B cell (primary cell): Measurements from ENCODE around the gene HTT. TPM values are rescaled to one million over a fixed set of nuclear protein-coding genes. Genes with fewer than 3 reads are reported as not detected.
"Not testable (repeated sequence)": the region's sequence is repeated elsewhere in the genome, so short reads cannot be mapped to it uniquely, and the experiment has no call there.

Source experiments
- ATAC-seq: fragments of 200-7000 bp; cut with Tn5 transposase; one replicate; pipeline ENCODE4 v1.10.0; 2021; ENCODE audit warnings: low read depth, mild to moderate bottlenecking, moderate number of reproducible peaks, moderate library complexity
- CTCF ChIA-PET: fragments of 350-600 bp; sonication (Branson Sonifier 250); formaldehyde crosslinking; loops from one replicate; lab custom pipeline; 2021; ENCODE audit warnings: antibody characterized with exemption, inconsistent platforms; lab: Charles Lee
- POLR2A ChIA-PET: fragments of 350-600 bp; sonication (Branson Sonifier 250); formaldehyde crosslinking; loops from one replicate; lab custom pipeline; 2021; ENCODE audit warnings: antibody characterized with exemption; lab: Charles Lee
- DNase-seq: peaks from one replicate; pipeline ENCODE4 v3.0.0; 2013
- H2AFZ ChIP-seq: 2 replicates; pipeline ENCODE4 v1.6.1; 2012; ENCODE audit warnings: mild to moderate bottlenecking, low read depth, low read length; ENCODE audit not compliant: insufficient read depth, poor library complexity, severe bottlenecking
- H3K27ac ChIP-seq, 2 donors: 1 replicate in 1 of 2; 2 replicates in 1 of 2; pipeline ENCODE4 v1.5.1; 2012 to 2013; ENCODE audit warnings: low read length in 2 of 2, mild to moderate bottlenecking in 2 of 2, moderate library complexity in 1 of 2
- H3K27me3 ChIP-seq, 4 experiments: fragments of 200-600 bp in 1 of 4; sonication (generic) in 1 of 4; replicated peaks in 1 of 4; 1 replicate in 2 of 4; 2 replicates in 2 of 4; pipeline versions ENCODE4 v1.6.1 to v1.7.0; 2013 to 2016; ENCODE audit warnings: low read length in 3 of 4, mild to moderate bottlenecking in 2 of 4, mixed read lengths in 1 of 4, moderate library complexity in 1 of 4; ENCODE audit not compliant: insufficient read depth in 4 of 4, control insufficient read depth in 3 of 4; ENCODE audit errors: control extremely low read depth in 1 of 4
- H3K36me3 ChIP-seq, 2 experiments: replicated peaks in 1 of 2; 1 replicate in 1 of 2; 2 replicates in 1 of 2; pipeline versions ENCODE4 v1.6.1 to v1.7.1; 2013; ENCODE audit warnings: low read length in 1 of 2; ENCODE audit not compliant: insufficient read depth in 2 of 2, control insufficient read depth in 1 of 2; ENCODE audit errors: control extremely low read depth in 1 of 2, extremely low read depth in 1 of 2
- H3K4me1 ChIP-seq, 2 donors: fragments of 200-600 bp in 1 of 2; sonication (generic) in 1 of 2; 1 replicate in 1 of 2; 2 replicates in 1 of 2; pipeline versions ENCODE4 v1.5.1 to v1.6.1; 2013 to 2017; ENCODE audit warnings: low read length in 2 of 2; ENCODE audit not compliant: control insufficient read depth in 2 of 2, insufficient read depth in 2 of 2
- H3K4me2 ChIP-seq: replicated peaks from 2 replicates; pipeline ENCODE3; 2012; ENCODE audit warnings: mild to moderate bottlenecking, low read depth, low read length; ENCODE audit not compliant: poor library complexity, severe bottlenecking
- H3K4me3 ChIP-seq, 5 experiments: fragments of 200-600 bp in 1 of 5; sonication (generic) in 1 of 5; 1 replicate in 3 of 5; 2 replicates in 2 of 5; pipeline versions ENCODE4 v1.5.1 to v1.7.0; 2011 to 2016; ENCODE audit warnings: low read length in 4 of 5, mild to moderate bottlenecking in 4 of 5, low read depth in 2 of 5, control low read depth in 1 of 5, moderate library complexity in 1 of 5; ENCODE audit not compliant: insufficient read depth in 1 of 5; ENCODE audit errors: control extremely low read depth in 1 of 5, extremely low read depth in 1 of 5
- H3K79me2 ChIP-seq: fragments of 200-600 bp; sonication (generic); one replicate; pipeline ENCODE4 v1.6.0; 2016; ENCODE audit warnings: low read length; ENCODE audit not compliant: control insufficient read depth, insufficient read depth
- H3K9ac ChIP-seq: fragments of 200-600 bp; sonication (generic); 2 replicates; pipeline ENCODE4 v1.6.1; 2017; ENCODE audit warnings: mild to moderate bottlenecking, low read length, moderate library complexity
- H3K9me3 ChIP-seq, 3 donors: one replicate each; pipeline versions ENCODE4 v1.6.1 to v1.7.1; 2013; ENCODE audit warnings: low read length in 2 of 3; ENCODE audit not compliant: control insufficient read depth in 2 of 3, insufficient read depth in 1 of 3; ENCODE audit errors: control extremely low read depth in 1 of 3
- H4K20me1 ChIP-seq: 2 replicates; pipeline ENCODE4 v1.6.0; 2012; ENCODE audit warnings: mild to moderate bottlenecking, low read length; ENCODE audit not compliant: insufficient read depth, control insufficient read depth, poor library complexity, severe bottlenecking
- H3K27ac Mint-ChIP-seq: one replicate; pipeline ENCODE4 v1.8.0; 2021; ENCODE audit warnings: mixed read lengths
- H3K27me3 Mint-ChIP-seq: one replicate; pipeline ENCODE4 v1.8.0; 2021; ENCODE audit warnings: mixed read lengths
- H3K4me1 Mint-ChIP-seq: one replicate; pipeline ENCODE4 v1.8.0; 2021; ENCODE audit warnings: mixed read lengths
- H3K4me3 Mint-ChIP-seq: one replicate; pipeline ENCODE4 v1.8.0; 2021; ENCODE audit warnings: mixed read lengths
- H3K9me3 Mint-ChIP-seq: one replicate; pipeline ENCODE4 v1.8.0; 2022; ENCODE audit warnings: mixed read lengths; ENCODE audit not compliant: insufficient read depth
- EZH2 ChIP-seq: IDR thresholded peaks from 2 replicates; pipeline ENCODE4 v1.6.1; 2012; ENCODE audit warnings: borderline replicate concordance, low read depth, mild to moderate bottlenecking, moderate library complexity, low read length; ENCODE audit not compliant: insufficient read depth, poor library complexity, severe bottlenecking
- WGBS: methylation state at CpG from one replicate; pipeline ENCODE4 v1.1.5; 2013; ENCODE audit warnings: missing lambda C conversion rate; ENCODE audit not compliant: insufficient coverage; 5-methylcytosine and 5-hydroxymethylcytosine counted together
- intact Hi-C: fragments of 100-400 bp; cut with micrococcal nuclease; formaldehyde crosslinking; loops from one replicate; pipeline ENCODE4 v1.10.0; 2022
- polyA plus RNA-seq: library from polyadenylated mRNA; depleted of rRNA; stranded (reverse); fragments of >200 nt; gene quantifications from 2 replicates; pipeline ENCODE4 v1.2.3, GENCODE V29; 2012
- total RNA-seq, 2 donors: library from RNA; stranded (reverse); fragments of 120-200 nt in 1 of 2; gene quantifications; 1 replicate in 1 of 2; 2 replicates in 1 of 2; pipeline versions ENCODE4 v1.2.3 to v1.2.4, GENCODE V29; 2013 to 2022
- TF ChIP-seq, protein P1 (sequence below): fragments of 200-600 bp; IDR thresholded peaks from one replicate; pipeline ENCODE4 v1.8.0; 2022; ENCODE audit warnings: antibody characterized with exemption, mild to moderate bottlenecking

The HTT gene
- total and polyA plus RNA-seq, 2 donors (not counting 1 experiment from before 2014, with no cell fraction given), result 52.8 to 195 TPM

DNA sequence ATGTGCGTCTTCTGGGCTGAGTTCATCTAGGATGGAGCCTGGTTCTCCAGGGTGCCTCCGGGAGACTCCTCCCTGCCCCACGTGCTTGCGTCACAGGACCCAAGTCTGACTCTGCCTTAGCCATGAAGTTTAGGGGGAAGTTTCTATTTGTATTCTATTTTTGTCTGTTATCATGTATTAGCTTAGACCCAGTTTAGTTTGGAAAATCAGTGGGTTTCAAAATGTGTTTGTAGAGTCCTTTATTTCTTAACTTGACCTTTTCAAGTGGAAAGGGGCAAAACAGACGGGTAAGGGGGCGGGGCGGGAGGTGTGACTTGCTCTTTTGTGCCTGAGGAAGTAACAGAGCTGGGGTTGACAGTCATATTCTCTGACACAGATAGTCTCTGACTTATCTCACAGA, 86.0 kb downstream of the HTT start:
- CTCF ChIA-PET, result no interaction called here
- 94% methylated on average over 5 of the region's 7 CpGs for WGBS
- ATAC-seq, result no peak
- peaks cover 4% of the 10 kb centered on the region for H3K4me1 Mint-ChIP-seq
- H3K4me3 ChIP-seq, result no peak overlapping the region
- TF ChIP-seq, protein P1, sequence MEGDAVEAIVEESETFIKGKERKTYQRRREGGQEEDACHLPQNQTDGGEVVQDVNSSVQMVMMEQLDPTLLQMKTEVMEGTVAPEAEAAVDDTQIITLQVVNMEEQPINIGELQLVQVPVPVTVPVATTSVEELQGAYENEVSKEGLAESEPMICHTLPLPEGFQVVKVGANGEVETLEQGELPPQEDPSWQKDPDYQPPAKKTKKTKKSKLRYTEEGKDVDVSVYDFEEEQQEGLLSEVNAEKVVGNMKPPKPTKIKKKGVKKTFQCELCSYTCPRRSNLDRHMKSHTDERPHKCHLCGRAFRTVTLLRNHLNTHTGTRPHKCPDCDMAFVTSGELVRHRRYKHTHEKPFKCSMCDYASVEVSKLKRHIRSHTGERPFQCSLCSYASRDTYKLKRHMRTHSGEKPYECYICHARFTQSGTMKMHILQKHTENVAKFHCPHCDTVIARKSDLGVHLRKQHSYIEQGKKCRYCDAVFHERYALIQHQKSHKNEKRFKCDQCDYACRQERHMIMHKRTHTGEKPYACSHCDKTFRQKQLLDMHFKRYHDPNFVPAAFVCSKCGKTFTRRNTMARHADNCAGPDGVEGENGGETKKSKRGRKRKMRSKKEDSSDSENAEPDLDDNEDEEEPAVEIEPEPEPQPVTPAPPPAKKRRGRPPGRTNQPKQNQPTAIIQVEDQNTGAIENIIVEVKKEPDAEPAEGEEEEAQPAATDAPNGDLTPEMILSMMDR, result no peak
- no peak for TF ChIP-seq EZH2
- H3K9ac ChIP-seq, result no peak overlapping the region
- H3K9me3 ChIP-seq, result no peaks in the 10 kb centered on the region
- no peaks in the 10 kb centered on the region for H3K27me3 Mint-ChIP-seq
- no peak overlapping the region for H3K4me2 ChIP-seq
- intact Hi-C loops, result no loop called here
- H4K20me1 ChIP-seq, result no peaks in the 10 kb centered on the region
- no peak overlapping the region for H3K27ac ChIP-seq
- no peak overlapping the region for H2AFZ ChIP-seq
- H3K27me3 ChIP-seq, result no peaks in the 10 kb centered on the region
- H3K79me2 ChIP-seq, result peaks cover 8% of the 10 kb centered on the region
- no peaks in the 10 kb centered on the region for H3K4me1 ChIP-seq
- H3K36me3 ChIP-seq, result peaks cover 10 to 42% of the 10 kb centered on the region in 2 experiments
- no peak overlapping the region for H3K4me3 Mint-ChIP-seq
- no peak for DNase-seq
- H3K9me3 Mint-ChIP-seq, result peaks cover 6% of the 10 kb centered on the region
- POLR2A ChIA-PET, result no interaction called here
- no peak overlapping the region for H3K27ac Mint-ChIP-seq

DNA sequence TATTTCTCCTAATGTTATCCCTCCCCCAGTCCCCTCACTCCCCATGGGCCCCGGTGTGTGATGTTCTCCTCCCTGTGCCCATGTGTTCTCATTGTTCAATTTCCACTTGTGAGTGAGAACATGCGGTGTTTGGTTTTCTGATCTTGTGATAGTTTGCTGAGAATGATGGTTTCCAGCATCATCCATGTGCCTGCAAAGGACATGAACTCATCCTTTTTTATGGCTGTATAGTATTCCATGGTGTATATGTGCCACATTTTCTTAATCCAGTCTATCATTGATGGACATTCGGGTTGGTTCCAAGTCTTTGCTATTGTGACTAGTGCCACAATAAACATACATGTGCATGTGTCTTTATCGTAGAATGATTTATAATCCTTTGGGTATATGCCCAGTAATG, 86.6 kb downstream of the HTT start:
- WGBS, result no CpG with 5 or more reads among the region's 4 CpGs
- CTCF ChIA-PET, POLR2A ChIA-PET, H3K9ac ChIP-seq, ATAC-seq, H3K27ac Mint-ChIP-seq, intact Hi-C loops, H3K27ac ChIP-seq, H4K20me1 ChIP-seq, H3K4me3 ChIP-seq, DNase-seq, H3K9me3 Mint-ChIP-seq, H2AFZ ChIP-seq, H3K4me1 ChIP-seq, H3K4me3 Mint-ChIP-seq, H3K79me2 ChIP-seq, H3K27me3 Mint-ChIP-seq, H3K4me1 Mint-ChIP-seq, H3K9me3 ChIP-seq, H3K4me2 ChIP-seq, H3K27me3 ChIP-seq: not testable (repeated sequence)
- peaks cover 10 to 42% of the 10 kb centered on the region in 2 experiments for H3K36me3 ChIP-seq

DNA sequence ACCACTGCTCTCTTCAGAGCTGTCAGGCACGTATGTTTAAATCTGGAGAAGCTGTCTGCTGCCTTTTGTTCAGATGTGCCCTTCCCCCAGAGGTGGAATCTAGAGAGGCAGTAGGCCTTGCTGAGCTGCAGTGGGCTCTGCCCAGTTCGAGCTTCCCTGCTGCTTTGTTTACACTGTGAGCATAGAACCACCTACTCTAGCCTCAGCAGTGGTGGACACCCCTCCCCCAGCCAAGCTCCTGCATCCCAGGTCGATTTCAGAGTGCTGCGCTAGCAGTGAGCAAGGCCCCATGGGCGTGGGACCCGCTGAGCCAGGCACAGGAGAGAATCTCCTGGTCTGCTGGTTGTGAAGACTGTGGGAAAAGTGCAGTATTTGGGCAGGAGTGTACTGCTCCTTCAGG, 92.0 kb downstream of the HTT start:
- H3K9me3 ChIP-seq, DNase-seq, H3K4me1 Mint-ChIP-seq, ATAC-seq, POLR2A ChIA-PET, H3K27me3 Mint-ChIP-seq, intact Hi-C loops, H3K27ac ChIP-seq, H3K4me1 ChIP-seq, H3K4me2 ChIP-seq, H3K27ac Mint-ChIP-seq, H3K4me3 Mint-ChIP-seq, H3K9ac ChIP-seq, H3K9me3 Mint-ChIP-seq, H3K4me3 ChIP-seq, CTCF ChIA-PET, H2AFZ ChIP-seq, H3K27me3 ChIP-seq: not testable (repeated sequence)
- Histone ChIP-seq H4K20me1 (peaks cover 23% of the 10 kb centered on the region), H3K79me2 (peaks cover 23% of the 10 kb centered on the region), H3K36me3 (peaks cover 11 to 38% of the 10 kb centered on the region in 2 experiments)
- 100% methylated on average over 6 of the region's 6 CpGs for WGBS
